ENCODE measurements around the gene TTC33.

The TTC33 gene

GRCh38 chr5:40755407-40756365, at the start of gene TTC33:
Gene TTC33, minus strand, starts transcription at chr5:40755961. Its CDS starts 8,943 bp downstream, at chr5:40747018.
- TF ChIP-seq, protein P1, sequence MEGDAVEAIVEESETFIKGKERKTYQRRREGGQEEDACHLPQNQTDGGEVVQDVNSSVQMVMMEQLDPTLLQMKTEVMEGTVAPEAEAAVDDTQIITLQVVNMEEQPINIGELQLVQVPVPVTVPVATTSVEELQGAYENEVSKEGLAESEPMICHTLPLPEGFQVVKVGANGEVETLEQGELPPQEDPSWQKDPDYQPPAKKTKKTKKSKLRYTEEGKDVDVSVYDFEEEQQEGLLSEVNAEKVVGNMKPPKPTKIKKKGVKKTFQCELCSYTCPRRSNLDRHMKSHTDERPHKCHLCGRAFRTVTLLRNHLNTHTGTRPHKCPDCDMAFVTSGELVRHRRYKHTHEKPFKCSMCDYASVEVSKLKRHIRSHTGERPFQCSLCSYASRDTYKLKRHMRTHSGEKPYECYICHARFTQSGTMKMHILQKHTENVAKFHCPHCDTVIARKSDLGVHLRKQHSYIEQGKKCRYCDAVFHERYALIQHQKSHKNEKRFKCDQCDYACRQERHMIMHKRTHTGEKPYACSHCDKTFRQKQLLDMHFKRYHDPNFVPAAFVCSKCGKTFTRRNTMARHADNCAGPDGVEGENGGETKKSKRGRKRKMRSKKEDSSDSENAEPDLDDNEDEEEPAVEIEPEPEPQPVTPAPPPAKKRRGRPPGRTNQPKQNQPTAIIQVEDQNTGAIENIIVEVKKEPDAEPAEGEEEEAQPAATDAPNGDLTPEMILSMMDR (IDR thresholded peaks at IDR 0.05), result peak; percentile 85

- TF ChIP-seq, protein P1 (IDR thresholded peaks at IDR 0.05), result no peak
Observed at GRCh38 chr5:40801771-40802562, 46.2 kb upstream of the TTC33 start.

DNA sequence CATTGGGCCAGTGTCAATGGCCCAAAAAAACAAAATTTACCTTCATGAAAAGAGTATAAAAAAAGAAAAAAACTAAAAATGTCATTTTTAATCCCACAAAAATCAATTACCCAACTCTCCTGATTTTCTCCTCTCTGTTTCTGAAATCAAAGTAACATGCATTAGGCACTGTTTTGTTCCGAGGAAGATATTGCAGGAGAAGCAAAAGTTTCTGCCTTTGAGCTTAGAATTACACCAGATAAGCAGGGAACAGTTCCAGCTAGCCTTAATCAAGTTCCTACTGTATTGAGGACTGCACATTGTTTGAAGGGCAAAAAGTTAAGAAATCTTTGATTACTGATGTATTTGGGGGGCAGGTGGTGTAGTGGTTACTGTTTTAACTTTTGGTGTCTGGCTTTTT, 43.5 kb upstream of the TTC33 start:
- TF ChIP-seq, protein P1 (IDR thresholded peaks at IDR 0.05), result no peak

DNA sequence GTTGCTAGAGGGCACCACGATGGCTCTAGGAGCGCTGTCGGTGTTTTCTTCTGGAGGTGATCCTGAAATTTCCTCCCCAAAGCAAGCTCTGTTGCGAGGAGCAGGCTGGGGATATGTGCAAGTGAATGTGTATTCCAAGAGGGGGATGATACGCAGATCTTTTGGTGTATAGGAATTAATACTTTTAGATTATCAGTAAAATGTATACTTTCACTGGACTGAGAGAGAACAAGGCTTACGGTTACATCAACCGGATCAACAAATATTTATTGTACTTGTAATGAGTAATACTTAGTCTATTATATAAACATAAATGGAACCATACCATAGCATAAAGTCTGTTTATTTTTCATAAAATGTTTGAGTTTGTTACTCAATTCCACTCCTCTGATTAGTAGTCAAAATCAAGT, 43.0 kb upstream of the TTC33 start:
- TF ChIP-seq, protein P1 (IDR thresholded peaks at IDR 0.05), result no peak

- TF ChIP-seq, protein P1 (IDR thresholded peaks at IDR 0.05), result peak; percentile 60
Observed at GRCh38 chr5:40798012-40798800, 42.4 kb upstream of the TTC33 start, which contains the start of gene PRKAA1. Gene PRKAA1, minus strand, starts transcription at chr5:40798374. Its CDS starts 185 bp downstream, at chr5:40798189.

GRCh38 chr5:40797273-40798011, 41.7 kb upstream of the TTC33 start:
- TF ChIP-seq, protein P1 (IDR thresholded peaks at IDR 0.05), result no peak

All from LNCAP (cell line).